ENCODE measurements around the gene RAB3C. TPM values are rescaled to one million over a fixed set of nuclear protein-coding genes. Genes with fewer than 3 reads are reported as not detected.

Gene RAB3C
- polyA plus RNA-seq, 1 donor (not counting 4 experiments of a cell fraction or from before 2014, with no cell fraction given) = not detected

- Histone ChIP-seq H3K4me2 (ENCODE audit: control insufficient read depth, extremely low read depth, insufficient read depth, low read depth, low read length) (no peak overlapping the region), H4K20me1 (ENCODE audit: control insufficient read depth, extremely low read depth, insufficient read depth, low read length) (no peaks in the 10 kb centered on the region), H3K9me1 (ENCODE audit: control insufficient read depth, extremely low read depth, insufficient read depth, low read length) (no peaks in the 10 kb centered on the region), H3K9ac (ENCODE audit: control insufficient read depth, extremely low read depth, insufficient read depth, low read length) (no peak overlapping the region), H3K4me1 (ENCODE audit: control insufficient read depth, extremely low read depth, insufficient read depth, low read length) (no peaks in the 10 kb centered on the region), H3K36me3 (ENCODE audit: control insufficient read depth in 2 of 2, extremely low read depth in 1 of 2, insufficient read depth in 2 of 2, low read length in 2 of 2) (no peaks in the 10 kb centered on the region), H3K27ac (ENCODE audit: control insufficient read depth, insufficient read depth, low read length) (no peak overlapping the region), H3K27me3 (ENCODE audit: control insufficient read depth, extremely low read depth, insufficient read depth, low read length) (no peaks in the 10 kb centered on the region), H3K9me3 (ENCODE audit: control insufficient read depth, low read depth, low read length) (no peaks in the 10 kb centered on the region), H3K79me2 (ENCODE audit: control insufficient read depth, insufficient read depth, low read length) (no peaks in the 10 kb centered on the region), H2AFZ (ENCODE audit: control insufficient read depth, low read length) (no peak overlapping the region), H3K4me3 (ENCODE audit: control insufficient read depth in 2 of 3, extremely low read depth in 1 of 3, insufficient read depth in 2 of 3, low read depth in 1 of 3, low read length in 3 of 3) (no peak overlapping the region)
- DNase-seq (ENCODE audit: low read depth, low spot score) (no peak), FAIRE-seq (no peak)
- dilution Hi-C loops (cut with MboI; ENCODE audit: extremely low pct_ligation_motif_present, low sequenced_read_pairs) = no loop called here
- no peak for TF ChIP-seq CTCF (optimal IDR thresholded peaks at IDR 0.05 in 1 of 3, IDR thresholded peaks at IDR 0.05 in 1 of 3, conservative IDR thresholded peaks at IDR 0.05 in 1 of 3; ENCODE audit: extremely low read depth in 1 of 3, insufficient read depth in 2 of 3, low read length in 3 of 3)
- TF ChIP-seq EZH2 (IDR thresholded peaks at IDR 0.05; ENCODE audit: low read length) = no peak
Observed at GRCh38 chr5:58649716-58650115, 66.8 kb downstream of the RAB3C start.

- Histone ChIP-seq H3K27ac (ENCODE audit: control insufficient read depth, insufficient read depth, low read length) (no peak overlapping the region), H3K9me3 (ENCODE audit: control insufficient read depth, low read depth, low read length) (no peaks in the 10 kb centered on the region), H3K4me1 (ENCODE audit: control insufficient read depth, extremely low read depth, insufficient read depth, low read length) (no peaks in the 10 kb centered on the region), H3K4me2 (ENCODE audit: control insufficient read depth, extremely low read depth, insufficient read depth, low read depth, low read length) (no peak overlapping the region), H3K9ac (ENCODE audit: control insufficient read depth, extremely low read depth, insufficient read depth, low read length) (no peak overlapping the region), H3K4me3 (ENCODE audit: control insufficient read depth in 2 of 3, extremely low read depth in 1 of 3, insufficient read depth in 2 of 3, low read depth in 1 of 3, low read length in 3 of 3) (no peak overlapping the region), H2AFZ (ENCODE audit: control insufficient read depth, low read length) (no peak overlapping the region), H3K27me3 (ENCODE audit: control insufficient read depth, extremely low read depth, insufficient read depth, low read length) (no peaks in the 10 kb centered on the region), H3K36me3 (ENCODE audit: control insufficient read depth in 2 of 2, extremely low read depth in 1 of 2, insufficient read depth in 2 of 2, low read length in 2 of 2) (no peaks in the 10 kb centered on the region), H4K20me1 (ENCODE audit: control insufficient read depth, extremely low read depth, insufficient read depth, low read length) (no peaks in the 10 kb centered on the region), H3K9me1 (ENCODE audit: control insufficient read depth, extremely low read depth, insufficient read depth, low read length) (no peaks in the 10 kb centered on the region), H3K79me2 (ENCODE audit: control insufficient read depth, insufficient read depth, low read length) (no peaks in the 10 kb centered on the region)
- FAIRE-seq = no peak
- TF ChIP-seq CTCF (optimal IDR thresholded peaks at IDR 0.05 in 1 of 3, IDR thresholded peaks at IDR 0.05 in 1 of 3, conservative IDR thresholded peaks at IDR 0.05 in 1 of 3; ENCODE audit: extremely low read depth in 1 of 3, insufficient read depth in 2 of 3, low read length in 3 of 3) (no peak), EZH2 (IDR thresholded peaks at IDR 0.05; ENCODE audit: low read length) (no peak)
- dilution Hi-C loops (cut with MboI; ENCODE audit: extremely low pct_ligation_motif_present, low sequenced_read_pairs) = no loop called here
- no peak for DNase-seq (ENCODE audit: low read depth, low spot score)
Observed at GRCh38 chr5:58653521-58653920, 70.6 kb downstream of the RAB3C start.
